GM19468 (cell line): ENCODE measurements around the gene C15orf61.

Experiments
- ATAC-seq: cut with Tn5 transposase; IDR thresholded peaks from one replicate; pipeline ENCODE4 v1.9.1; 2021; ENCODE audit warnings: mild to moderate bottlenecking, moderate library complexity, moderate number of reproducible peaks; ENCODE audit not compliant: unreplicated experiment; ENCODE audit errors: extremely low read depth

Gene C15orf61

GRCh38 chr15:67579164-67579563 lies 58.2 kb downstream of the C15orf61 start:
- no peak for ATAC-seq
